Hindlimb muscle (tissue), 1 donor: ENCODE data around the gene PEX14. TPM values are rescaled to one million over a fixed set of nuclear protein-coding genes. Genes with fewer than 3 reads are reported as not detected.

ENCODE experiments used
- DNase-seq: peaks from one replicate; pipeline ENCODE4 v3.0.0-alpha.2; 2013
- polyA plus RNA-seq: library from polyadenylated mRNA; unstranded; fragments of 120-200 nt; gene quantifications from one replicate; pipeline ENCODE4 v1.2.1, GENCODE V29; 2013; ENCODE audit not compliant: insufficient read length

The PEX14 gene
- polyA plus RNA-seq, 1 donor, result 16.6 TPM

DNA sequence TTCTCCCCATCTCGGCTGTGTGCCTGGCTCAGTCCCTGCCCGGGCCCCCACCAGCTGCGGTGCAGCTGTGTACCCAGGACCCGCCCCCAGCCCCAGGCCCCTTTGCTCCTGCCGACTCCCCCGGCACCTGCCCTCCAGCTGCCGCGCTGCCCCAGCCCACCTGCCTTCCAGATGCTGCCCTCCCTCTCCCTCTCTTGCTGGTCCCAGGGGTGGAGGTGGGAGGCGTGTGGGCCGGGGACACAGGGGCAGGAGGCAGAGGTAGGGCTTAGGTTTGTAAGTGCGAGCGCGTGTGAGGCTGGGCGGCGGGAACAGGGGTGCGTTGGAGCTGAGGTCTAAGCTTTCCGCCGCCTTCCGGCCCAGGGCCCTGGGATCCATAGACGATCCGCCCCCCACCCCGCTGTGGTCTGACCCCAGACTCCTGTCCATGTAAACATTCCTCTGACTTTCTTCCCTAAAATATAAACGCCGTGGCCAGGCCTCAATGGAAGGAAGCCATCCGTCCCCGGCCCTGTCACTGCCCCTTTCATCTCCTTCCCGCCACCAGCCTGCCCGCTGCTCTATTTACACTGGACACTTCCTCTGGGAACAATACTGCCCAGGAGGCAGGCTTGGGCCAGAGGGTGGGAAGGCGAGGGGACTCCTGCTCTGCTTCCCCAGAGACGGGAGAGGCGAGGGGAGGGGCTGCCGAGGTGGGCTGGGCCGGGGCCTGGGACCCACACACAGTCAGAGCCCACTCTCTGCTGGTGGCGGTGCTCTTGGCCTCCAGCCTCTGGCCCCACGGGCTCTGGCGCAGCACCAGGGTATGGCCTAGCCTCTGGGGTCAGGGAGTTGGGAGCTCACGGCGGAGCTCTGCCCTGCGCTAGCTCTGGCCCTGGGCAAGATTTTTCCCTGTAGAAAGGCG is 193.4 kb downstream of the PEX14 start:
- no peak for DNase-seq

DNA sequence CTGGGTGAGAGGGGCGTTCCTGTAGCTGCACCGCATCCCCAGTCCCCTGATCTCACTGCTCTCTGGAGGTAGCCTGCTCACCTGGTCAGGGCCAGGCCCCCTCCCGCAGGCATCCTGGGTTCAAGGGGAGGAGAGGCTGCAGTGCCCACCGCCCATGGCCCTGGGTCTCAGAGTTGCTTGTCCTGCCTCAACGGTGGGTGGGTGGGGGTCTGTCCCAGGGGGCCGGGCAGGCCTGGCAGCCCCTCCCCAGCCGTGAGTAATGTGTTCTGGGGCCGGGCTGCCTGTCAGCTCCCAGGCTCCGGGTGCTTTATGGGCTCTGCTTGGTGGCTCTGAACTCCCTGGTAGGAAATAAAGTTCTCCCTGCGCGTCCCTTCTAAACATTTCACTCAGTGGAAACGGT is 194.8 kb downstream of the PEX14 start:
- DNase-seq, result no peak

DNA sequence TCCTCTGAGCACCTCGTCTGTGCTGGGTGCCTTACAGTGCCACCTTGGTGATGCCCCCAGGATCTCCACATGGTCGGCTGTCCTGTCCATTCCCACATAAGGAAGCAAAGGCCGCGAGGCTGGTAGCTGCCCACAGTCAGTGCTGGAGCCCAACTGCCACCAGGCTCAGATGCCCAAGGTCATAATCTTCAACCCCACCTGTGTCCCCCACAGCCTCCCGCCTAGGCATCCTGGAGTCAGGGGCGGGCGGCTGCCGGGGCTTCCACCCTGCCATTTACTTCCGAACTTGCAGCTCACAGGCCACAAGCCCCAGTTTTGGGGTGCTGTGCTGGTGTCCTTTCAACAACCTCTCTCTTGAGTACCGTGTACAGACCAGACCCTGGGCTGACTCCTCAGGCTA is 195.4 kb downstream of the PEX14 start:
- DNase-seq, result no peak

DNA sequence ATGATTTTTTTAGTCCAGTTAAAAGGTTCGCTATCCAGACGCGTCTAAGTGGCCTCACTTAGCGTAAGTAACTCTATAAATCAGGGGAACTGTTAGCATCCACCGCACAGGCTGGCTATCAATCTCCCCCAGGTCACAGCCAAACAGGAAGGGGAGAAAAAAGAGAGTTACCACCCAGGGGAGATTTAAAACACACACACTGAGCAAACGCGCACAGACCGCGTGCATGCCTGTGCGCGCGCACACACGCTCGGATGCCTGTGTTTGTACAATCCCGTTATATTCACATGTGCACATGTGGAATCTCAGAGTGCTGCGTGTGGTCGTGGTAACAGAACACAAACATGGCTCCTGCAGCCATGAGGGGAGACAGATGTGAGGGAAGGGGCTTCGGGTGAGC is 196.3 kb downstream of the PEX14 start:
- DNase-seq, result no peak

DNA sequence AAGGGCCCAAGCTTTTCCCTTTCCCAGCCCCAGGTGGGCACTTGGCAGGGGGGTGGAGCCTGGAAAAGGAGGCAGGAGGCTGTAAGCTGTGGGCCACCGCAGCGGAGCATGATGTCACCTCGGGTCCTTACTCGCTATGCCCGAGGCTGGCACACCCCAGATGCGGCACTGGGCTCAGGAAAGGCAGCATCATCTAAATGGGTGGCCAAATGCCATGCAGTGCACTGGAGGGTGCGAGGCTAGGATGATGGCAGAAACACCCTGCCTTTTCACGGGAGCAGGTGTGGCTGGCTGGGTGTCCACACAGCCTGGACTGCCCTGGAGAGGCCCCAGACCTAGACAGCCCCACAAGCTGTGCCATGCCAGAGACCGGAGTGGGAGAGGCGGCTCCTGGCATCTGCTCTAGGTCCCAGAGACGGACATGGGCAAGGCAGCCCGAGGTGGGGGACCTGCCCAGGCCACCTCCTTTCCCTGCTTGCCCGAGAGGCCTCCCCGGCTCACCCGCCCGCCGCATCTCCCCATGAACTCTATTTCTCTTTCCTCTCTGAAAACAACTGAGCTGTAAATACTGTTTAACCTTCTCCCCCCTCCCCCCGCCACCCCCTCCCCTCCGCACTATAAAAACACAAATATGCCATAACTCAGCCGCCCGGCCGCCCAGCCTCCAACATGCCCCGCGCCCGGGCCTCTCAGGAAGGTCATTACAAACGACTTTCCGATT is 197.0 kb downstream of the PEX14 start:
- DNase-seq, result no peak

DNA sequence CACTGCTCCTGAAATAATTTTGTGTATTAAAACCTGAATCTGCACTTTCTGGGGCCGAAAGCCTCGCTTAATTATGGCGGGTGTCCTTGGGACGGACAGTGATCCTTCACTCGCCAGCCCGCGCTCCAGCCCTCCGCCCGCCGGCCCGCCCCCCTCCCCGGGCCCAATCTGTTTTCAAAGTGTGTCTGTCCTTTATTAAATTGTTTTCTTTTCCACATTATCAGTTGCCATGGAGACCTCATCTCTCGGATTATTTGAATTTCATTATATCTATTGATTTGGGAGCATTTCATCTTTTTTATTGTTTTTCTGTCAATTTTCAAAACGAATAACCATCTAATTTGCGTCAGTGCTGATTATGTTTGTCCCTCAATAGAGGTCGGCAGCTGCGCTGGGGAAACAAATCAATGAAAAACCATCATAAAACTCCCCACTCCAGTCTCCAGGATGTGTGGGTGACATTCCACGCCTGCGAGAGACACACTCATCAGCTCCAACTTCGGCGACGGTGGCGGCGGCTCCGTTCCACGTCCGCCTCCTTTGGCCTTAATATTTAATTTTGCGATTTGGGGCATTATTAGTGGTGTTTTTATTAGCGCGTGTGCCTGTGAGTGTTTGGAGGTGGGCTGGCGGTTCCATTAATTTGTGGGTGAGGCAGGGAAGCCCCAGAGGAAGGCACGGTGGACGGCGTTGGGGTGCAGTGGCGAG is 197.7 kb downstream of the PEX14 start:
- DNase-seq, result no peak

DNA sequence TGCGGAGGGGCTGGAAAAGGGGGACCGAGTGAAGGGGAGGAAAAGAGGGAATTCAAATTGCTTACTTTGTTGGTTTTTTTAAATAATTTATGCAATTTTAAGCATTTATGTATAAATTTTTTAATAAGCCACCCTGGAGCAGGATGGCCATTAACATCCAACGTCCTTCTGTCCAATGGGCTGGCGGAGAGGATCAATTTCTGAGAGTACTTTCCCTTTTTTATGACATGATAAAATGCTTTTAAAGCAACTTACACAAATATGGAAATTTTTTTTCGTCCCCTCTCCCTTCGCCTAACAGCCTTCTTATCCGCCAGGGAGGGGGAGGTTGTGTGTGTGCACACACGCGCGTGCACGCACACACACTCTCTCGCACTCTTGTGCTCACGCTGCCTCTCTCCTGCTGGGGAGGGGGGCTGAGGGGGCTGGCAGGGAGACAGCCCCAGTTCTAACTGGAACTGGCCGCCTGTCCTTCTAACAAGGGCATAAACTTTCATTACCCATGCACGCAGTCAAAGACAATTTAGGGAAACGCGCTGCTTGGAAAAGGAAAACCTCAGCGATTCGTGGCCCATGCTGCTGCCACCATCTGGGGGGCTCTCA is 198.5 kb downstream of the PEX14 start:
- no peak for DNase-seq

DNA sequence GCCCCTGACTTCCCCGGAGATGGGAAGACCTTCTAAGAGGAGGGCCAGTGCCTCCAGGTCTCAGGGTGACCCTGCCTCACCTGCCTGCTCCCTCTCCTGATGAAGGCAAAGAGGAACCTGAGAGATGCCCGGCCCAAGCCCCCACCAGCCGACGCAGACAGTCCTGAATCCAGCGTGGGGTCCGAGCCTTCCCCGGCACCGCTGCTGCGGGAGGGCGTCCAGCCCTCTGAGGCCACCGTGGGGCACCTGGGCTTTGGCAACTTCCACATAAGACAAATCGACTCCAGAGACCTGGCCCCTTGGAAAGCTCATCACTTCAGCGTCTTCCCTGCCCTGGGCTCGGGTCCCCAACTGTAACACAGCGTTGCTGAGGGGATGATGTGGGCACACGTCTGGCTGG is 199.5 kb downstream of the PEX14 start:
- no peak for DNase-seq

DNA sequence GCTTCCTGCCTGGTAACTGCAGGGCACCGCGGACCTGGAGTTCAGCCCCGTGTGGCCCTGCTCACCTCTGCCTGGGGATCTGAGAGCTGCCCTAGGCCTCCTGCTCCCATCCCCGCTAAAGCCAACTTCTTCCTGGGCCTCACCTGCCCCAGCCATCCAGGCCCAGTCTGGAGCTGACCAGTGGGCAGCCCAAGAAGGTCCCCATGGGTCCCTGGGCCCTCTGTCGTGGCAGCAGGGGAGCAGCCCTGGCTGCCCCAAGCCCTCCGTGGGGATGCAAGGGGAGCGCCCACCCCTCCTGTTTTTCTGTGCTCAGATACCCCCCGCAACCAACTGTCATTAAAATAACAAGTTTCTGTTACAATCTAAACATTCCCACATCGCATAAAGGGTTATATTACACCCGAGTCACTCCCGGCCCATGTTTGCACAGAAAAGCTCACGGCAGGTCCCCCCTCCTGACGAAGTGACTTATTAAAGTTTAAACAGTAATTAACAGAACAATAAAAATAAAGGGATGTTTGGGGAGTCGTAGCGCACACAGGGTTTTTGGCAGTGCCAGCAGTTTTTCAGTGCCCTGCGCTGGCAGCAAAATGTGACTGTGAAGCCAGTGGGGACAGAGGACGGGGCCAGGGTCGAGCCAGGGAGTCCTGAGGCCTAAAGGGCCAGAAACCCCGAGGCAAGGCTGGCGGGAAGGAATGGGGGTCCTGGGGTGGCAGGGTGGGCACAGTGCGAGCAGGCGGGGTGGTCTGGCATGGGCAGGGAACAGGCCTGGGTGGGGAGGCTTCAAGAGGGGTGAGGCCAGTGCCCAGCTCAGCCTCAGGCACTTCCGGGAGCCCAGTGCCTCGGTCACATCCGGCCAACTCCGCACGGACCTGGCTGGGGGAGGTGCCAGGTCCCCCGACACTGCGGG is 200.2 kb downstream of the PEX14 start:
- DNase-seq, result no peak

DNA sequence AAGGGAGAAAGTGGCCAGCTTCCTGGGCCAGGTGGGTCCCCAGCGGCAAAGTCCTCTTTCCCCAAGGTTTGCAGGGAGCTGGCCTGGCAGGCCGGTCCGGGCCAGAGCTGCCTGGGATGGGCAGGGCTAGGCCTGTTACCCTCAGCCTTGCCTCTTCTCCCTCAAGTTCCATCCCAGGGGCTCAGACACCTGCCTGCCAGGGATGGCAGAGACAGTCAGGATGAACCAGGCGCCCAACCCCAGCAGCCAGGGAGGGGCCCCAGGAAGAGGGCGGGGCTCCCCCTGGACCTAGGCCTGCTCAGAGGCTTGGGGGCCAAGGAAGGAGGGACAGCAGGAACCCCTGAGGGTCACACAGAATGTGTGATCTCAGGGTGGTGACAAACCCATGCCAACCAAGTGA is 201.1 kb downstream of the PEX14 start:
- no peak for DNase-seq

DNA sequence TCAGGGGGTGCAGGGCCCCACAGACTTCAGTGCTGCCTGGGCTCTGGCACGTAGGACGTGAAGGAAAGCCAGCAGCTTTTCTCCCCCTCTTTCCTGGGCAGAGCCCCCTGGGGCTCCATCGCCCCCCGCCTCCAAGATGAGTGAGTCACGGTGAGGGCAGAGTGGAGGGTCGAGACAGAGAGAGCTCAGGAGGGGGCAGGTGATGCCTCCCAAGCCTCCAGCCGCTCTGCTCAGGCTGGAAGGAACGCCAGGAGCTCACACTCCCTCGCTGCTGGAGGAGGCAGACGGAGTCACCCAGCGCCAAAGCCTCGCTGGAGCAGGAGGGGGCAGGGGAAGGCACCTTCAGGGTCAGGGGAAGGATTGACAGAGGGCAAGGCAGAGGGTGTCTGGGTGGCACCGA is 202.2 kb downstream of the PEX14 start:
- DNase-seq, result no peak

DNA sequence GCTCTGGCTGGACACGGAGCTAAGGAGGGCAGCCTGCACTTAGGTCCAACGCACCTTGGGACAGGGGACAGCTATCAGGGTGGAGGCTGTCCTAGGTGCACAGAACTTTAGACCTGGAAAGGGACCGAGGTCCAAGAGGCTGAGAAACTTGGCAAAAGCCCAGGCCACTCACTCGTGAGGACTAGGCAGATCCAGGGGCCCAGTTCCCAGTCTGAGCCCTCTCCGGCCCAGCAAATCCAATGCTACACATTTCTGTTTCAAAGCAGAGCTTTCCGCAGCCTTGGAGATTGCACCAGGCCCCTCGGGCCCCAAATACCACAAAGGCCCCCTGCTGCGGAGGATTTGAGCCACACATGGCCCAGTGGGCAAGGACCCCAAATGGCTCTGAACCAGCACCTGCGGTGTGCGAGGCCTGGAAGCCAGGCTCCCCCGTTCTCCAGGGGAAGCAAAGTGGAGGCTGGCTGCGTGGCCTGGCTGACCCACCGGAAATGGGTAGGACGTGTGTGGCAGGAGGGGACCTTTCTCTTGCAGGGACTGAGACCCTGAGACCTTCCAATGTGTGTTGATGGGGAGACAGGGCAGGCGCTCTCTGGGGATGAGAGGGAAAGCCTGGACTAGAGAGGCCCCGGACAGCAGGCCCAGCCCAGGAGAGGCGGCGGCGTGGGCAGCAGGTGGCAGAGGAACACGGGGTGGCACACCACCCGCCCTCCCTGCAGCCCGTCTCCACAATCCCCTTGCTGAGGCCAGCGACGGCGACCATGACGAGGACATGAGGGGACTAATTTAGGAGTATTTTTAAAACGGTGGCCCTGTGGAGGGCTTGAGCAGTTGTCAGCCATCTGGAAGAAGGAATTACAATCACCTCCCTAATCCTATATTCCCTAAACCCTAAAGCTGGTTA is 203.0 kb downstream of the PEX14 start:
- DNase-seq, result no peak

DNA sequence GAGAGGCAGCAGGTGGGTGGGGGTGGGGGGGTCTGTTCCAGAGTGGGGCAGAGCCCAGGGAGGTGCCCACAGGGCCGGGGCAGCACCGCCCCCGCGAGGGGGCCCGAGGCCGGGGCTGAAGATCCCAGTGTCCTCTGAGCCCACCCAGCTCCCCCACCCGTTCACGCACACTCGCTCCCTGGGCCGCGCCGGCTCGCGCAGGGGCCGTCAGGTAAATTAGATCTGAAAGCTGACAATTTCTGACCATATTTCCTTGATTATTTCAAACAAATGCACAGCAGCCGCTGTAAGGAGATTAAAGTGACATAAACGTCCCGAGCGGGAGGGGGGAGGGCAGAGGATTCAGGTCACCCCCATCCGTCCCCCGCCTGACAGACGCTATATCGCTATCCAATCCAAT is 203.7 kb downstream of the PEX14 start:
- no peak for DNase-seq

DNA sequence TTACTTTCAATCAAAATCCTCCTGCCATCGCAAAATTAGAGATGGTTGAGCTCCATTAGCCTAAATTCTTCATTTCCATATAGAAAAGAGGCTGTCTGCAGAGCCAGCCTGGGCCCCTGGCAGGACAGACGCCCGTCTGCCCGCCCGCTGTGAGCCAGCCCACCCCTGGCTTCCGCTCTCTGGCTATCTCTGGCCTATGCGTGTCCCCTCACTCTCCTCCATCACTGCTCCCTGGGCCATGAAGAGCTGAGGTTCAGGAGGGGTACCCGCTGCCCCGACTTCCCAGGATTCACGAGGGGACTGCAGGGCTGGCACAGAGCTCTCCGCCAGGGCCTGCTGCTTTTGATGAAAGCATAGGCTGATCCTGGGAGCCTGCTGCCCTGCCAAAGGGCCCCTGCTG is 204.1 kb downstream of the PEX14 start:
- no peak for DNase-seq

DNA sequence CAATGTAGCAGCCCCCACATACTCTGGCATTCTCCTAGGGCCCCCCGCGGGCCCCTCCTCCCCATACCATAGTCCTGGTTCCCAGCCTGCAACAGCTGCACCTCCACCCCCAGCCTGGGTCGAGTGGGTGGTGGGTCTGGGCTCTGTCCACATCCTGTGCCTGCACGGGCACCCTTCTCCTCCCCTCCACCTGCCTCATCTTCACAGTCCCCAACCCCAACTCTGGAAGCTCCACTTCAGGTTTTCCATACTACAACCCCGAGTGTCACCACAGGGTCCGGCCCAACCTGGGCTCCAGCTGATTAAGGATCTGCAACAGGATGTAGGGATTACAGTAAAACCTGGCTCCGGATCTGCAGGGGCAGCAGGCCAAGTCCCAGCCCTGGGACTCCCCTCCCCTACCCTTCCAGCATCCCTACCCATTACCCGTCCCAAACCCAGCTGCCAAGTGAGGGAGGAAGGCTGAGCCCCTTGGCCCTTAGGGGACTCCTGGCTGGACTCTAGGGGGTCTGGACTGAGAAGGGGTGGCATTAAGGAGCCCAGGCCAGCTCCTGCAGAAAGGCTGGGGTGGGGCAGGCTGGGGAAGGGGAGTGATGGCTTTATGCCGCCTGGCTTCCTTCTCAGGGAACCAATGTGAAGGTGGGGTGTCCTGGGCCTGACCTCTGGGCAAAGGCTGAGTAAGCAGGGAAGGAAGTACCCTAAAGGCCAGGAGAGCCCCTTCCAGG is 204.9 kb downstream of the PEX14 start:
- DNase-seq, result peak; percentile 61

Other genes starting within 250 kb of the PEX14 start
- gene PGD, start 75.9 kb upstream of the PEX14 start, polyA plus RNA-seq, result 103 TPM
- gene CENPS, start 44.5 kb upstream of the PEX14 start, polyA plus RNA-seq, result 7.9 TPM
- 2.0 TPM for gene CORT, start 24.9 kb upstream of the PEX14 start, polyA plus RNA-seq
- 20.8 TPM for gene DFFA, start 2.4 kb upstream of the PEX14 start, polyA plus RNA-seq